B cell (primary cell): ENCODE measurements around the gene CEP131. TPM values are rescaled to one million over a fixed set of nuclear protein-coding genes. Genes with fewer than 3 reads are reported as not detected.

ENCODE experiments used
- ATAC-seq: fragments of 200-7000 bp; cut with Tn5 transposase; one replicate; pipeline ENCODE4 v1.10.0; 2021; ENCODE audit warnings: low read depth, mild to moderate bottlenecking, moderate number of reproducible peaks, moderate library complexity
- CTCF ChIA-PET: fragments of 350-600 bp; sonication (Branson Sonifier 250); formaldehyde crosslinking; loops from one replicate; lab custom pipeline; 2021; ENCODE audit warnings: antibody characterized with exemption, inconsistent platforms; lab: Charles Lee
- POLR2A ChIA-PET: fragments of 350-600 bp; sonication (Branson Sonifier 250); formaldehyde crosslinking; loops from one replicate; lab custom pipeline; 2021; ENCODE audit warnings: antibody characterized with exemption; lab: Charles Lee
- DNase-seq: peaks from one replicate; pipeline ENCODE4 v3.0.0; 2013
- H2AFZ ChIP-seq: 2 replicates; pipeline ENCODE4 v1.6.1; 2012; ENCODE audit warnings: mild to moderate bottlenecking, low read depth, low read length; ENCODE audit not compliant: insufficient read depth, poor library complexity, severe bottlenecking
- H3K27ac ChIP-seq, 2 donors: 1 replicate in 1 of 2; 2 replicates in 1 of 2; pipeline ENCODE4 v1.5.1; 2012 to 2013; ENCODE audit warnings: low read length in 2 of 2, mild to moderate bottlenecking in 2 of 2, moderate library complexity in 1 of 2
- H3K27me3 ChIP-seq, 4 experiments: fragments of 200-600 bp in 1 of 4; sonication (generic) in 1 of 4; replicated peaks in 1 of 4; 1 replicate in 2 of 4; 2 replicates in 2 of 4; pipeline versions ENCODE4 v1.6.1 to v1.7.0; 2013 to 2016; ENCODE audit warnings: low read length in 3 of 4, mild to moderate bottlenecking in 2 of 4, mixed read lengths in 1 of 4, moderate library complexity in 1 of 4; ENCODE audit not compliant: insufficient read depth in 4 of 4, control insufficient read depth in 3 of 4; ENCODE audit errors: control extremely low read depth in 1 of 4
- H3K36me3 ChIP-seq, 2 experiments: replicated peaks in 1 of 2; 1 replicate in 1 of 2; 2 replicates in 1 of 2; pipeline versions ENCODE4 v1.6.1 to v1.7.1; 2013; ENCODE audit warnings: low read length in 1 of 2; ENCODE audit not compliant: insufficient read depth in 2 of 2, control insufficient read depth in 1 of 2; ENCODE audit errors: control extremely low read depth in 1 of 2, extremely low read depth in 1 of 2
- H3K4me1 ChIP-seq, 2 donors: fragments of 200-600 bp in 1 of 2; sonication (generic) in 1 of 2; 1 replicate in 1 of 2; 2 replicates in 1 of 2; pipeline versions ENCODE4 v1.5.1 to v1.6.1; 2013 to 2017; ENCODE audit warnings: low read length in 2 of 2; ENCODE audit not compliant: control insufficient read depth in 2 of 2, insufficient read depth in 2 of 2
- H3K4me2 ChIP-seq: replicated peaks from 2 replicates; pipeline ENCODE3; 2012; ENCODE audit warnings: mild to moderate bottlenecking, low read depth, low read length; ENCODE audit not compliant: poor library complexity, severe bottlenecking
- H3K4me3 ChIP-seq, 5 experiments: fragments of 200-600 bp in 1 of 5; sonication (generic) in 1 of 5; 1 replicate in 3 of 5; 2 replicates in 2 of 5; pipeline versions ENCODE4 v1.5.1 to v1.7.0; 2011 to 2016; ENCODE audit warnings: low read length in 4 of 5, mild to moderate bottlenecking in 4 of 5, low read depth in 2 of 5, control low read depth in 1 of 5, moderate library complexity in 1 of 5; ENCODE audit not compliant: insufficient read depth in 1 of 5; ENCODE audit errors: control extremely low read depth in 1 of 5, extremely low read depth in 1 of 5
- H3K79me2 ChIP-seq: fragments of 200-600 bp; sonication (generic); one replicate; pipeline ENCODE4 v1.6.0; 2016; ENCODE audit warnings: low read length; ENCODE audit not compliant: control insufficient read depth, insufficient read depth
- H3K9ac ChIP-seq: fragments of 200-600 bp; sonication (generic); 2 replicates; pipeline ENCODE4 v1.6.1; 2017; ENCODE audit warnings: mild to moderate bottlenecking, low read length, moderate library complexity
- H3K9me3 ChIP-seq, 3 donors: one replicate each; pipeline versions ENCODE4 v1.6.1 to v1.7.1; 2013; ENCODE audit warnings: low read length in 2 of 3; ENCODE audit not compliant: control insufficient read depth in 2 of 3, insufficient read depth in 1 of 3; ENCODE audit errors: control extremely low read depth in 1 of 3
- H4K20me1 ChIP-seq: 2 replicates; pipeline ENCODE4 v1.6.0; 2012; ENCODE audit warnings: mild to moderate bottlenecking, low read length; ENCODE audit not compliant: insufficient read depth, control insufficient read depth, poor library complexity, severe bottlenecking
- H3K27ac Mint-ChIP-seq: one replicate; pipeline ENCODE4 v1.8.0; 2021; ENCODE audit warnings: mixed read lengths
- H3K27me3 Mint-ChIP-seq: one replicate; pipeline ENCODE4 v1.8.0; 2021; ENCODE audit warnings: mixed read lengths
- H3K4me1 Mint-ChIP-seq: one replicate; pipeline ENCODE4 v1.8.0; 2021; ENCODE audit warnings: mixed read lengths
- H3K4me3 Mint-ChIP-seq: one replicate; pipeline ENCODE4 v1.8.0; 2021; ENCODE audit warnings: mixed read lengths
- H3K9me3 Mint-ChIP-seq: one replicate; pipeline ENCODE4 v1.8.0; 2022; ENCODE audit warnings: mixed read lengths; ENCODE audit not compliant: insufficient read depth
- EZH2 ChIP-seq: IDR thresholded peaks from 2 replicates; pipeline ENCODE4 v1.6.1; 2012; ENCODE audit warnings: borderline replicate concordance, low read depth, mild to moderate bottlenecking, moderate library complexity, low read length; ENCODE audit not compliant: insufficient read depth, poor library complexity, severe bottlenecking
- whole genome bisulfite sequencing: methylation state at CpG from one replicate; pipeline ENCODE4 v1.1.5; 2013; ENCODE audit warnings: missing lambda C conversion rate; ENCODE audit not compliant: insufficient coverage; 5-methylcytosine and 5-hydroxymethylcytosine counted together
- intact Hi-C: fragments of 100-400 bp; cut with micrococcal nuclease; formaldehyde crosslinking; loops from one replicate; pipeline ENCODE4 v1.10.0; 2022
- polyA plus RNA-seq: library from polyadenylated mRNA; depleted of rRNA; stranded (reverse); fragments of >200 nt; gene quantifications from 2 replicates; pipeline ENCODE4 v1.2.3, GENCODE V29; 2012
- total RNA-seq, 2 donors: library from RNA; stranded (reverse); fragments of 120-200 nt in 1 of 2; gene quantifications; 1 replicate in 1 of 2; 2 replicates in 1 of 2; pipeline versions ENCODE4 v1.2.3 to v1.2.4, GENCODE V29; 2013 to 2022
- TF ChIP-seq, protein P1 (sequence below): fragments of 200-600 bp; IDR thresholded peaks from one replicate; pipeline ENCODE4 v1.8.0; 2022; ENCODE audit warnings: antibody characterized with exemption, mild to moderate bottlenecking

Gene CEP131
- total and polyA plus RNA-seq, 2 donors (not counting 1 experiment from before 2014, with no cell fraction given) = 18.8 to 25.5 TPM

DNA sequence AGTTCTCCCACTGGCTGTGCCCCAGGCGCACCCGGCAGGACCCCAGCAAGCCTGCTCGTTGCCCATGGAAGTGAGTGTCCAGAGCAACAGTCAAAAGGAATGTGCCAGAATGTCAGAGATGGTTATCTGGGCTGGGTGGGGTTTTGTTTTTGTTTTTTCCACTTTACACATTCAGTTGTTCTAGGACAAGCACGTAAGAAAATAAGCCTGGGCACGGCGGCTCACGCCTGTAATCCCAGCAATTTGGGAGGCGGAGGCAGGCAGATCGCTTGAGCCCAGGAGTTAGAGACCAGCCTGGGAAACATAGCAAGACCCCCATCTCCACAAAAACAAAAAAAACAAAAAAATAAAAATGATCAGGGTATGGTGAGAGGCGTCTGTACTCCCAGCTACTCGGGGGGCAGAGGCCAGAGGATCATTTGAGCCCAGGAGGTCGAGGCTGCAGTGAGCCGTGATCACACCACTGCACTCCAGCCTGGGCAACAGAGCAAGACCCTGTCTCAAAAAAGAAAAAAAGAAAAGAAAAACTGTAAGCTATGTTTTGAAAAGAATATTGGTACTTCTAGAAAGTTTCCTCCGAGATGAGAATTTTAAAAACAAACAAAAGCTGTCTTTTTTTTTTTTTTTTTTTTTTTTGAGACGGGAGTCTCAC is 24.7 kb upstream of the CEP131 start:
- H4K20me1 ChIP-seq = peaks cover 57% of the 10 kb centered on the region
- no peak overlapping the region for H2AFZ ChIP-seq
- no peaks in the 10 kb centered on the region for H3K9me3 ChIP-seq
- H3K4me1 Mint-ChIP-seq = peaks cover 7% of the 10 kb centered on the region
- intact Hi-C loops = no loop called here
- ChIA-PET POLR2A (interaction anchor here (1.2 kb wide), 1 partner anchor 25 kb away, joined by 6 read pairs; the partner anchor contains the start of gene CEP131), CTCF (no interaction called here)
- ATAC-seq (no peak), DNase-seq (no peak)
- no peak overlapping the region for H3K9ac ChIP-seq
- H3K4me2 ChIP-seq = no peak overlapping the region
- peaks cover 0 to 15% of the 10 kb centered on the region in 2 donors for H3K4me1 ChIP-seq
- H3K27ac Mint-ChIP-seq = no peak overlapping the region
- no peaks in the 10 kb centered on the region for H3K27me3 Mint-ChIP-seq
- no peak overlapping the region for H3K27ac ChIP-seq
- H3K36me3 ChIP-seq = peaks cover 0 to 29% of the 10 kb centered on the region in 2 experiments
- no peaks in the 10 kb centered on the region for H3K9me3 Mint-ChIP-seq
- no peak for TF ChIP-seq EZH2
- TF ChIP-seq, protein P1, sequence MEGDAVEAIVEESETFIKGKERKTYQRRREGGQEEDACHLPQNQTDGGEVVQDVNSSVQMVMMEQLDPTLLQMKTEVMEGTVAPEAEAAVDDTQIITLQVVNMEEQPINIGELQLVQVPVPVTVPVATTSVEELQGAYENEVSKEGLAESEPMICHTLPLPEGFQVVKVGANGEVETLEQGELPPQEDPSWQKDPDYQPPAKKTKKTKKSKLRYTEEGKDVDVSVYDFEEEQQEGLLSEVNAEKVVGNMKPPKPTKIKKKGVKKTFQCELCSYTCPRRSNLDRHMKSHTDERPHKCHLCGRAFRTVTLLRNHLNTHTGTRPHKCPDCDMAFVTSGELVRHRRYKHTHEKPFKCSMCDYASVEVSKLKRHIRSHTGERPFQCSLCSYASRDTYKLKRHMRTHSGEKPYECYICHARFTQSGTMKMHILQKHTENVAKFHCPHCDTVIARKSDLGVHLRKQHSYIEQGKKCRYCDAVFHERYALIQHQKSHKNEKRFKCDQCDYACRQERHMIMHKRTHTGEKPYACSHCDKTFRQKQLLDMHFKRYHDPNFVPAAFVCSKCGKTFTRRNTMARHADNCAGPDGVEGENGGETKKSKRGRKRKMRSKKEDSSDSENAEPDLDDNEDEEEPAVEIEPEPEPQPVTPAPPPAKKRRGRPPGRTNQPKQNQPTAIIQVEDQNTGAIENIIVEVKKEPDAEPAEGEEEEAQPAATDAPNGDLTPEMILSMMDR = no peak
- no peaks in the 10 kb centered on the region for H3K27me3 ChIP-seq
- no peaks in the 10 kb centered on the region for H3K79me2 ChIP-seq
- no peak overlapping the region for H3K4me3 ChIP-seq
- no peak overlapping the region for H3K4me3 Mint-ChIP-seq
- WGBS = 96% methylated on average over 5 of the region's 15 CpGs

DNA sequence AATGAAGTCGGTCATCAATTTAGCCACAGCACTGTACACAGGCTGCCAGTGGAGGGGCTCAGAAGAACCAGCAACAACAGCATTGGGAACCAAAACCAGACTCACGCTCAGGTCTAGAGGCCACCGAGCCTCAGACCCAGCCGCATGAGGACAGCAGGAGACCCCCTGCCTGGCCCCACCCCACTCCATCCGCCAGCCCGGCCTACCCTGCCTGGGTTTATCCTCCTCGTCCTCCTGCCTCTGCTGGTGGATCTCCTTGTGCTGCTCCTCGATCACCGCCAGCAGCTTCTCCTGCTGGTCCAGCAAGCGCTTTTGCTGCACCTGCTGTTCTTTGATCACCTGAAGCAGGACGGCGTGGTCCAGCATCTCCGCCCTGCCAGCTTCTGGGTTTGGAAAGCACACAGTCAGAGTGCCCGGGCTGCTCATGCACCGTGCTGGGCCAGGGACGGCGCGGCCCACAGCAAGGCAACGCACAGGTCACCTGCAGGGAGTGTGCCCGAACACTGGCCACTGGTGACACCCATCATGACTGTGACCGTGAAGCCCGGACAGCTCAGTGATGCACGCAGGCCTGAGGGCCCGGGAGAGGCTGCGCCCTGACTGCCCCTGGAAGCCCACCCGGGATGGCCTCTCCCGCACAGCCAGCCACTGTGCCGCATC is 24.0 kb upstream of the CEP131 start:
- WGBS = 96% methylated on average over 28 of the region's 28 CpGs
- ChIA-PET CTCF (no interaction called here), POLR2A (interaction anchor here (1.2 kb wide), 1 partner anchor 24 kb away, joined by 6 read pairs; the partner anchor contains the start of gene CEP131)
- H3K4me3 ChIP-seq = no peak overlapping the region
- no peak for TF ChIP-seq EZH2
- TF ChIP-seq, protein P1 = no peak
- H3K4me3 Mint-ChIP-seq = no peak overlapping the region
- no peaks in the 10 kb centered on the region for H3K27me3 Mint-ChIP-seq
- H3K4me1 ChIP-seq = peaks cover 0 to 10% of the 10 kb centered on the region in 2 donors
- no peak overlapping the region for H2AFZ ChIP-seq
- H3K27ac ChIP-seq = no peak overlapping the region
- peaks cover 5% of the 10 kb centered on the region for H3K79me2 ChIP-seq
- H3K9me3 ChIP-seq = no peaks in the 10 kb centered on the region
- H3K4me2 ChIP-seq = no peak overlapping the region
- peaks cover 11% of the 10 kb centered on the region for H3K4me1 Mint-ChIP-seq
- no peak overlapping the region for H3K27ac Mint-ChIP-seq
- H3K9me3 Mint-ChIP-seq = no peaks in the 10 kb centered on the region
- ATAC-seq (no peak), DNase-seq (no peak)
- H3K9ac ChIP-seq = no peak overlapping the region
- peaks cover 0 to 23% of the 10 kb centered on the region in 2 experiments for H3K36me3 ChIP-seq
- intact Hi-C loops = no loop called here
- H4K20me1 ChIP-seq = peaks cover 55% of the 10 kb centered on the region
- H3K27me3 ChIP-seq = no peaks in the 10 kb centered on the region
